K562 (cell line): ENCODE results near the gene RAMAC. TPM values are rescaled to one million over a fixed set of nuclear protein-coding genes. Genes with fewer than 3 reads are reported as not detected.

Source experiments
- ATAC-seq: fragments of 200-7000 bp; cut with Tn5 transposase; 3 replicates; pipeline ENCODE4 v1.9.1; 2020; ENCODE audit warnings: moderate library complexity
- BruUV-seq: library from RNA; stranded (reverse); fragments of 400-500 nt; replicated peaks from 2 replicates; lab custom pipeline; 2021; lab: Mats Ljungman, UMichigan
- CTCF ChIA-PET: fragments of 300-600 bp; formaldehyde crosslinking; extraction: SDS; loops from one replicate; lab custom pipeline; 2021; ENCODE audit warnings: low intra/inter-chr PET ratio; lab: Yijun Ruan, JAX
- POLR2A ChIA-PET: fragments of 300-600, 350-650 bp; sonication (Branson Sonifier 250); formaldehyde crosslinking; extraction: SDS; loops from one replicate; lab custom pipeline; 2021; ENCODE audit warnings: antibody characterized with exemption, inconsistent platforms; lab: Yijun Ruan, JAX
- DNase-seq, 4 experiments: peaks; one replicate each; pipeline versions ENCODE4 v3.0.0 to v3.0.0-alpha.2; 2011 to 2018; ENCODE audit warnings: low spot score in 3 of 4, mixed read lengths in 3 of 4; ENCODE audit errors: extremely low read depth in 1 of 4
- FAIRE-seq: peaks from 2 replicates; lab custom pipeline; 2011; peaks lifted over from hg19 to GRCh38; lab: Jason Lieb, UNC
- H2AFZ ChIP-seq: 2 replicates; pipeline ENCODE4 v1.6.0; 2011; ENCODE audit warnings: low read depth, low read length, control low read depth, inconsistent platforms
- H3K27ac ChIP-seq: fragments of 200-600 bp; 3 replicates; pipeline ENCODE4 v1.8.0; 2011; ENCODE audit warnings: low read depth, mild to moderate bottlenecking, control low read depth, inconsistent platforms, low read length, moderate library complexity, mixed read lengths; ENCODE audit errors: extremely low read depth
- H3K27me3 ChIP-seq, 2 experiments: fragments of 300-600 bp in 1 of 2; 2 replicates in 1 of 2; 3 replicates in 1 of 2; pipeline versions ENCODE4 v1.6.0 to v1.8.0; 2011; ENCODE audit warnings: inconsistent platforms in 2 of 2, low read length in 2 of 2, mild to moderate bottlenecking in 1 of 2, mixed read lengths in 1 of 2, moderate library complexity in 1 of 2; ENCODE audit not compliant: control insufficient read depth in 2 of 2, insufficient read depth in 2 of 2
- H3K36me3 ChIP-seq: fragments of 300-600 bp; 3 replicates; pipeline ENCODE4 v1.8.0; 2011; ENCODE audit warnings: mild to moderate bottlenecking, low read length, inconsistent platforms; ENCODE audit not compliant: control insufficient read depth, insufficient read depth
- H3K4me1 ChIP-seq, 2 experiments: fragments of 200-600 bp in 1 of 2; replicated peaks in 1 of 2; 2 replicates in 1 of 2; 3 replicates in 1 of 2; pipeline versions ENCODE4 v1.5.1 to v1.8.0; 2011; ENCODE audit warnings: inconsistent platforms in 2 of 2, low read length in 2 of 2, mild to moderate bottlenecking in 1 of 2, mixed read lengths in 1 of 2, moderate library complexity in 1 of 2; ENCODE audit not compliant: control insufficient read depth in 2 of 2, insufficient read depth in 2 of 2
- H3K4me2 ChIP-seq: 2 replicates; pipeline ENCODE4 v1.6.1; 2011; ENCODE audit warnings: low read length, control low read depth, inconsistent platforms, mixed read lengths; ENCODE audit not compliant: insufficient read depth
- H3K4me3 ChIP-seq: fragments of 200-600 bp; sonication (generic), shearing (Covaris generic); 2 replicates; pipeline ENCODE4 v1.5.1; 2016; ENCODE audit warnings: control low read depth, inconsistent platforms
- H3K79me2 ChIP-seq: fragments of 200-600 bp; 3 replicates; pipeline ENCODE4 v1.8.0; 2011; ENCODE audit warnings: low read length, inconsistent platforms; ENCODE audit not compliant: control insufficient read depth, insufficient read depth
- H3K9ac ChIP-seq, 2 experiments: 2 replicates each; pipeline versions ENCODE4 v1.6.0 to v1.6.1; 2011; ENCODE audit warnings: low read depth in 2 of 2, low read length in 2 of 2, control low read depth in 1 of 2, inconsistent platforms in 1 of 2, mild to moderate bottlenecking in 1 of 2, mixed read lengths in 1 of 2; ENCODE audit not compliant: insufficient read depth in 1 of 2
- H3K9me1 ChIP-seq: one replicate; pipeline ENCODE4 v1.6.0; 2011; ENCODE audit warnings: inconsistent platforms, mild to moderate bottlenecking, low read length, moderate library complexity; ENCODE audit not compliant: control insufficient read depth, insufficient read depth
- H3K9me3 ChIP-seq: replicated peaks from 2 replicates; pipeline ENCODE4 v1.5.1; 2011; ENCODE audit warnings: low read depth, low read length, inconsistent platforms; ENCODE audit not compliant: control insufficient read depth, insufficient read depth
- H4K20me1 ChIP-seq: replicated peaks from 2 replicates; pipeline ENCODE4 v1.6.1; 2011; ENCODE audit warnings: low read length, inconsistent platforms, mixed read lengths; ENCODE audit not compliant: control insufficient read depth, insufficient read depth
- BACH1 ChIP-seq: fragments of 200-800 bp; sonication (Bioruptor generic); IDR thresholded peaks from 2 replicates; pipeline ENCODE4 v1.6.1; 2016; ENCODE audit warnings: missing genetic modification characterization, missing compliant biosample characterization
- BHLHE40 ChIP-seq: IDR thresholded peaks from 2 replicates; pipeline ENCODE4 v1.6.1; 2011; ENCODE audit warnings: low read length, improper control_type of control experiment
- COPS2 ChIP-seq: fragments of 450-650 bp; conservative IDR thresholded peaks from 2 replicates; pipeline ENCODE4 v1.6.1; 2016; ENCODE audit warnings: mild to moderate bottlenecking, moderate library complexity
- ELK3 ChIP-seq: fragments of 450-650 bp; formaldehyde crosslinking; IDR thresholded peaks from 2 replicates; pipeline ENCODE4 v1.4.0; 2020; ENCODE audit warnings: mild to moderate bottlenecking
- FOXJ2 ChIP-seq: fragments of 200-800 bp; sonication (Bioruptor generic); IDR thresholded peaks from 2 replicates; pipeline ENCODE4 v1.6.1; 2016; ENCODE audit warnings: missing genetic modification characterization, missing compliant biosample characterization
- MITF ChIP-seq: IDR thresholded peaks from 2 replicates; pipeline ENCODE4 v1.6.1; 2014; ENCODE audit warnings: antibody characterized with exemption
- NR4A1 ChIP-seq, 2 experiments: fragments of 250-450 bp in 1 of 2; fragments of 450-650 bp in 1 of 2; sonication (Bioruptor Pico) in 1 of 2; IDR thresholded peaks; 2 replicates each; pipeline versions ENCODE4 v1.4.0 to v1.6.1; 2016 to 2020; ENCODE audit warnings: mild to moderate bottlenecking in 2 of 2, missing compliant biosample characterization in 1 of 2, missing genetic modification characterization in 1 of 2, moderate library complexity in 1 of 2
- SIRT6 ChIP-seq: IDR thresholded peaks from one replicate; pipeline ENCODE4 v1.6.1; 2012; ENCODE audit warnings: low read depth, mild to moderate bottlenecking, control low read depth, inconsistent platforms, low read length, moderate library complexity
- WGBS: fragments of 100-300 bp; shearing (Covaris generic); methylation state at CpG from one replicate; pipeline ENCODE4 v1.1.6; 2016; ENCODE audit warnings: low coverage, mixed read lengths; ENCODE audit not compliant: insufficient coverage; ENCODE audit errors: missing lambda C conversion rate; 5-methylcytosine and 5-hydroxymethylcytosine counted together
- in situ Hi-C: fragments of 300-500 bp; cut with MboI; formaldehyde crosslinking; loops from 4 replicates; pipeline ENCODE4 v1.15.0; 2018; ENCODE audit warnings: inconsistent platforms, mixed read lengths
- intact Hi-C: fragments of 100-400 bp; cut with micrococcal nuclease; formaldehyde crosslinking; loops from 2 replicates; pipeline ENCODE4 v1.14.2; 2022
- polyA plus RNA-seq, 8 experiments: library from polyadenylated mRNA; depleted of rRNA in 4 of 8; stranded (reverse) in 5 of 8; unstranded in 3 of 8; fragments of >200 nt; fragmentation: Nextera tagmentation in 2 of 8; fragmentation: Illumina TruSeq in 1 of 8; extraction: Ambion mirVana in 2 of 8; extraction: Trizol in 1 of 8; gene quantifications; 2 replicates each; pipeline versions ENCODE4 v1.2.1 to v1.2.3, GENCODE V29; 2011 to 2014; ENCODE audit warnings: inconsistent platforms in 1 of 8, missing spikeins in 1 of 8
- total RNA-seq, 7 experiments: library from RNA; depleted of rRNA in 6 of 7; stranded (reverse); fragments of >200 nt in 6 of 7; fragmentation: Illumina TruSeq in 2 of 7; extraction: Trizol in 2 of 7; gene quantifications; 2 replicates each; pipeline versions ENCODE4 v1.2.1 to v1.2.3, GENCODE V29; 2011 to 2021; ENCODE audit warnings: low replicate concordance in 1 of 7

Gene RAMAC
- total and polyA plus RNA-seq, 9 of the 15 experiments (the other 6 are each of a cell fraction or from before 2014, with no cell fraction given): 26.9 to 108 (median 38.4) TPM

GRCh38 chr15:82970696-82971095, 15.3 kb upstream of the RAMAC start (continued):
- TF ChIP-seq MITF (no peak), COPS2 (no peak), NR4A1 (CRISPR knock-in tag; IDR thresholded peaks at IDR 0.05) (no peak), NR4A1 (tag; IDR thresholded peaks at IDR 0.05) (no peak), SIRT6 (no peak), ELK3 (no peak), BACH1 (tag) (no peak)

- no peak for ATAC-seq
- 0% methylated on average over 1 of the region's 2 CpGs for WGBS
- Histone ChIP-seq H3K4me2 (no peak overlapping the region), H4K20me1 (no peaks in the 10 kb centered on the region), H3K4me3 (no peak overlapping the region), H3K9me3 (no peaks in the 10 kb centered on the region), H3K27me3 (peaks cover 4 to 6% of the 10 kb centered on the region in 2 experiments; a peak in 4 of 5 replicates)
- DNase-seq: no peak
- in situ Hi-C loops: no loop called here
- CTCF ChIA-PET: no interaction called here
- TF ChIP-seq FOXJ2 (tag): 0 out of 2 replicates have a peak, but pooled peaks have one; percentile 23
- no peak for TF ChIP-seq BHLHE40
- TF ChIP-seq, all 486 proteins: peak for 1
- no peak overlapping the region for H3K27ac ChIP-seq
- H3K9ac ChIP-seq: no peak overlapping the region
- POLR2A ChIA-PET: interaction anchor here (0.9 to 1.6 kb wide), 3 partner anchors 12 to 100 kb away, joined by 3 to 7 read pairs (median 5); no protein-coding TSS in a partner anchor
- FAIRE-seq: no peak
- no peaks in the 10 kb centered on the region for H3K4me1 ChIP-seq
- no peaks in the 10 kb centered on the region for H3K36me3 ChIP-seq
- intact Hi-C loops: no loop called here
- H3K9me1 ChIP-seq: no peaks in the 10 kb centered on the region
- H2AFZ ChIP-seq: no peak overlapping the region
- BruUV-seq: no TSS peak
- H3K79me2 ChIP-seq: no peaks in the 10 kb centered on the region
These were observed 14.6 kb upstream of the RAMAC start for GRCh38 chr15:82971218-82971984.
